ENCODE measurements around the gene NME2.

The NME2 gene

GRCh38 chr17:51153210-51154072 is 12.8 kb upstream of the NME2 start, which contains the start of gene NME1:
NME1 (plus strand) TSS chr17:51153559; CDS start chr17:51155655, 2,096 bp downstream.
- H3K4me3 ChIP-seq (ENCODE audit: low read depth, low read length), result peak within 1 kb of the TSS; percentile 84
- peak; percentile 100 for DNase-seq (ENCODE audit: low read depth)
- TF ChIP-seq, protein P1, sequence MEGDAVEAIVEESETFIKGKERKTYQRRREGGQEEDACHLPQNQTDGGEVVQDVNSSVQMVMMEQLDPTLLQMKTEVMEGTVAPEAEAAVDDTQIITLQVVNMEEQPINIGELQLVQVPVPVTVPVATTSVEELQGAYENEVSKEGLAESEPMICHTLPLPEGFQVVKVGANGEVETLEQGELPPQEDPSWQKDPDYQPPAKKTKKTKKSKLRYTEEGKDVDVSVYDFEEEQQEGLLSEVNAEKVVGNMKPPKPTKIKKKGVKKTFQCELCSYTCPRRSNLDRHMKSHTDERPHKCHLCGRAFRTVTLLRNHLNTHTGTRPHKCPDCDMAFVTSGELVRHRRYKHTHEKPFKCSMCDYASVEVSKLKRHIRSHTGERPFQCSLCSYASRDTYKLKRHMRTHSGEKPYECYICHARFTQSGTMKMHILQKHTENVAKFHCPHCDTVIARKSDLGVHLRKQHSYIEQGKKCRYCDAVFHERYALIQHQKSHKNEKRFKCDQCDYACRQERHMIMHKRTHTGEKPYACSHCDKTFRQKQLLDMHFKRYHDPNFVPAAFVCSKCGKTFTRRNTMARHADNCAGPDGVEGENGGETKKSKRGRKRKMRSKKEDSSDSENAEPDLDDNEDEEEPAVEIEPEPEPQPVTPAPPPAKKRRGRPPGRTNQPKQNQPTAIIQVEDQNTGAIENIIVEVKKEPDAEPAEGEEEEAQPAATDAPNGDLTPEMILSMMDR (conservative IDR thresholded peaks at IDR 0.05; ENCODE audit: low read depth, low read length), result peak; percentile 90

DNA sequence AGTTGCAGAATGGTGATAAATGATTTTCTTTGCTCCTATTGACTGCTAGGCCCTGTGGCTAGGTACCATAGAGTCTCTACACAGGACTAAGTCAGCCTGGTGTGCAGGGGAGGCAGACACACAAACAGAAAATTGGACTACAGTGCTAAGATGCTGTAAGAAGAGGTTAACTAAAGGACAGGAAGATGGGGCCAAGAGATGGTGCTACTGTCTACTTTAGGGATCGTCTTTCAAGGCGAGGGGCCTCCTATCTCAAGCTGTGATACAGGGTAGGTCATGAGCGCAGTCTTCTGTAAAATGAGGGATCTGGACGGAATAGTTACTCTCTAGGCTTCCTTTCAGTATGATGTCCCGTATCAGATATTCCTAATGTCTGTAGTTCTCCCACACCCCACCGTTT is 12.0 kb upstream of the NME2 start:
- peak; percentile 35 for DNase-seq (ENCODE audit: low read depth)
- peak overlapping the region; percentile 84 for H3K4me3 ChIP-seq (ENCODE audit: low read depth, low read length)
- TF ChIP-seq, protein P1 (conservative IDR thresholded peaks at IDR 0.05; ENCODE audit: low read depth, low read length), result no peak

GRCh38 chr17:51155416-51155815 is 10.8 kb upstream of the NME2 start:
- DNase-seq (ENCODE audit: low read depth), result no peak
- TF ChIP-seq, protein P1 (conservative IDR thresholded peaks at IDR 0.05; ENCODE audit: low read depth, low read length), result no peak
- no peak overlapping the region for H3K4me3 ChIP-seq (ENCODE audit: low read depth, low read length)

DNA sequence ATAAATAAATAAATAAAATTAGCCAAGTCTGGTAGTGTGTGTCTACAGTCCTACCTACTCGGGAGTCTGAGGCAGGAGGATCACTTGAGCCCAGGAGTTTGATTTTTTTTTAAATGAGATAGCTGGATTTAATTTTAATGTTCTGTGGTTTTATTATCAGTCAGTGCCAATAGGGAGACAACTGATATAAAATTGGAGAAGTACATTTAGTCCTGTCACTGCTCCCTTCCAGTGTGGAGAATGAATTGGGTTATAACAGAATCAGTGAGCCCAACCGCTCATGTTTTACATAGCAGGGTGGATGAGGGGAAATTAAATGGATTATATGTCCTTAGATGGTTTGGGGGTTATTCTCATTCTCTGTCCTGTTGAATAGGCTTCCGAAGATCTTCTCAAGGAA is 6.6 kb upstream of the NME2 start:
- TF ChIP-seq, protein P1 (conservative IDR thresholded peaks at IDR 0.05; ENCODE audit: low read depth, low read length), result no peak
- no peak overlapping the region for H3K4me3 ChIP-seq (ENCODE audit: low read depth, low read length)
- DNase-seq (ENCODE audit: low read depth), result no peak

DNA sequence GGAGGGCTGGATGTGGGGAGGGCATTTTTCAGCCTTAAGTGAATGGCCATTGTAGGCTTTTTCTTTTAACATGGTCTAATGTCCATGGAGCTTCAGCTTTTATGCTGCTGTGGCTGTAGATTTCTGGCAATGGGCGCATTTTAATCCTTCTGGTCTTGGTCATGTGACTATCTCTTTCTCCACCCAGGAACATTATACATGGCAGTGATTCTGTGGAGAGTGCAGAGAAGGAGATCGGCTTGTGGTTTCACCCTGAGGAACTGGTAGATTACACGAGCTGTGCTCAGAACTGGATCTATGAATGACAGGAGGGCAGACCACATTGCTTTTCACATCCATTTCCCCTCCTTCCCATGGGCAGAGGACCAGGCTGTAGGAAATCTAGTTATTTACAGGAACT is 4.7 kb upstream of the NME2 start:
- DNase-seq (ENCODE audit: low read depth), result no peak
- TF ChIP-seq, protein P1 (conservative IDR thresholded peaks at IDR 0.05; ENCODE audit: low read depth, low read length), result no peak
- H3K4me3 ChIP-seq (ENCODE audit: low read depth, low read length), result no peak overlapping the region

- H3K4me3 ChIP-seq (ENCODE audit: low read depth, low read length), result peak overlapping the region; percentile 93
- TF ChIP-seq, protein P1 (conservative IDR thresholded peaks at IDR 0.05; ENCODE audit: low read depth, low read length), result no peak
These were observed 1.1 kb upstream of the NME2 start for GRCh38 chr17:51164911-51165679.

More at GRCh38 chr17:51164911-51165679, 1.1 kb upstream of the NME2 start:
- no peak for DNase-seq (ENCODE audit: low read depth)

All from choroid plexus epithelial cell (primary cell).